Thoracic aorta (tissue), 2 donors: ENCODE data around the gene VWA3A. TPM values are rescaled to one million over a fixed set of nuclear protein-coding genes. Genes with fewer than 3 reads are reported as not detected.

Source experiments
- ATAC-seq: fragments of 150-250 bp; one replicate; pipeline ENCODE4 v1.8.0; 2017; ENCODE audit warnings: low read depth; ENCODE audit not compliant: insufficient number of reproducible peaks, low FRiP score
- DNase-seq: peaks from one replicate; pipeline ENCODE4 v3.0.0-alpha.2; 2020; ENCODE audit warnings: low spot score
- H3K27ac ChIP-seq, 2 donors: fragments of 200-600 bp; sonication (generic); 1 replicate in 1 of 2; 2 replicates in 1 of 2; pipeline ENCODE4 v1.5.1; 2016; ENCODE audit warnings: mild to moderate bottlenecking in 2 of 2, moderate library complexity in 2 of 2
- H3K27me3 ChIP-seq: fragments of 200-600 bp; sonication (generic); replicated peaks from 2 replicates; pipeline ENCODE4 v1.6.0; 2016; ENCODE audit warnings: mild to moderate bottlenecking; ENCODE audit not compliant: insufficient read depth
- H3K36me3 ChIP-seq: fragments of 200-600 bp; sonication (generic); one replicate; pipeline ENCODE4 v1.5.1; 2016
- H3K4me1 ChIP-seq, 2 donors: fragments of 200-600 bp; sonication (generic); 1 replicate in 1 of 2; 2 replicates in 1 of 2; pipeline versions ENCODE4 v1.5.1 to v1.6.0; 2016; ENCODE audit warnings: low read depth in 2 of 2, mild to moderate bottlenecking in 1 of 2; ENCODE audit not compliant: control insufficient read depth in 1 of 2
- H3K4me3 ChIP-seq: fragments of 200-600 bp; sonication (generic); 2 replicates; pipeline ENCODE4 v1.5.1; 2016; ENCODE audit warnings: mild to moderate bottlenecking
- H3K9me3 ChIP-seq: fragments of 200-600 bp; sonication (generic); 2 replicates; pipeline ENCODE4 v1.5.1; 2016
- total RNA-seq, 2 donors: library from RNA; depleted of rRNA; stranded (reverse); fragments of >200 nt; gene quantifications; one replicate each; pipeline versions ENCODE4 v1.1.0 to v1.2.3, GENCODE V29; 2016
- TF ChIP-seq, protein P1 (sequence below): fragments of 200-600 bp; sonication (generic); IDR thresholded peaks from one replicate; pipeline ENCODE4 v1.5.1; 2019; ENCODE audit warnings: antibody characterized with exemption

Gene VWA3A
- total RNA-seq, 2 donors from 2014 or later = 2.3 TPM; not detected in 1

DNA sequence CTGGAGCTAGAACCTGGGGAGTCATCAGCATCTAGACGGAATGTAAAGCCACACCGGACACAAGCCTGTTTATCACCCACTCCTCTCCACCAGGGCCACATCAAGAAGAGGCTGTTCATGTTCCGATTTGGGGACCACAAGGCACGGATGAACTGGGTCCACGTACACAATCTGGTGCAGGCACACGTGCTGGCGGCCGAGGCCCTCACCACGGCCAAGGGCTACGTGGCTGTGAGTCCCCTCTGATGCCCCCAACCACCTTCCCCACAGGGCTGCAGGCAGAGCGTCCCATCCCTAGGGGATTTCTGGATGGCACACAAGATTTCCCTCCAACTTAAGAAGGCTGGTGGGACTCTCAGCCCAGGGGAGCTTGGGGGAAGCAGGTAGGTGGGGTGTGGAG, 89.1 kb downstream of the VWA3A start:
- TF ChIP-seq, protein P1, sequence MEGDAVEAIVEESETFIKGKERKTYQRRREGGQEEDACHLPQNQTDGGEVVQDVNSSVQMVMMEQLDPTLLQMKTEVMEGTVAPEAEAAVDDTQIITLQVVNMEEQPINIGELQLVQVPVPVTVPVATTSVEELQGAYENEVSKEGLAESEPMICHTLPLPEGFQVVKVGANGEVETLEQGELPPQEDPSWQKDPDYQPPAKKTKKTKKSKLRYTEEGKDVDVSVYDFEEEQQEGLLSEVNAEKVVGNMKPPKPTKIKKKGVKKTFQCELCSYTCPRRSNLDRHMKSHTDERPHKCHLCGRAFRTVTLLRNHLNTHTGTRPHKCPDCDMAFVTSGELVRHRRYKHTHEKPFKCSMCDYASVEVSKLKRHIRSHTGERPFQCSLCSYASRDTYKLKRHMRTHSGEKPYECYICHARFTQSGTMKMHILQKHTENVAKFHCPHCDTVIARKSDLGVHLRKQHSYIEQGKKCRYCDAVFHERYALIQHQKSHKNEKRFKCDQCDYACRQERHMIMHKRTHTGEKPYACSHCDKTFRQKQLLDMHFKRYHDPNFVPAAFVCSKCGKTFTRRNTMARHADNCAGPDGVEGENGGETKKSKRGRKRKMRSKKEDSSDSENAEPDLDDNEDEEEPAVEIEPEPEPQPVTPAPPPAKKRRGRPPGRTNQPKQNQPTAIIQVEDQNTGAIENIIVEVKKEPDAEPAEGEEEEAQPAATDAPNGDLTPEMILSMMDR = no peak
- Histone ChIP-seq H3K36me3 (no peaks in the 10 kb centered on the region), H3K4me1 (no peaks in the 10 kb centered on the region), H3K27me3 (no peaks in the 10 kb centered on the region), H3K27ac (no peak overlapping the region), H3K4me3 (no peak overlapping the region), H3K9me3 (no peaks in the 10 kb centered on the region)
- no peak for DNase-seq
- no peak for ATAC-seq

DNA sequence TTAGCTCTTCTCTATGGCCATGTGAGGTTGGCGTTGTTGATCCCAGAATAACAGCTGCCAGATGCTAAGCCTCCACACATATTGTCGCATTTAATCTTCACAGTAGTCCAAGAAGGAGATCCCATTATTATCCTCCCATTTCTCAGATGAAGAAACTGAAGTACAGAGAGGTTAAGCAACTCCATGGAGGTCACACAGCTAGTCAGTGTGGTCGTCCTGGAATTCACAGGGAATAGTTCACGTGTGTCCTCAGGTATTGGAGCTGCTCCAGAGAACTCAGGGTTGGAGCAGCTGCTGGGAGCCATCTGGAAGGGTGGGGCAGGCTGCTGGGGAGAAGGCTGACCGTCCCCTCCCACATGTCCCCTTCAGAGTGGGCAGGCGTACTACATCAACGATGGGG, 89.5 kb downstream of the VWA3A start:
- no peak for ATAC-seq
- Histone ChIP-seq H3K36me3 (no peaks in the 10 kb centered on the region), H3K4me3 (no peak overlapping the region), H3K27ac (no peak overlapping the region), H3K4me1 (no peaks in the 10 kb centered on the region), H3K9me3 (no peaks in the 10 kb centered on the region), H3K27me3 (no peaks in the 10 kb centered on the region)
- TF ChIP-seq, protein P1 = no peak
- no peak for DNase-seq

DNA sequence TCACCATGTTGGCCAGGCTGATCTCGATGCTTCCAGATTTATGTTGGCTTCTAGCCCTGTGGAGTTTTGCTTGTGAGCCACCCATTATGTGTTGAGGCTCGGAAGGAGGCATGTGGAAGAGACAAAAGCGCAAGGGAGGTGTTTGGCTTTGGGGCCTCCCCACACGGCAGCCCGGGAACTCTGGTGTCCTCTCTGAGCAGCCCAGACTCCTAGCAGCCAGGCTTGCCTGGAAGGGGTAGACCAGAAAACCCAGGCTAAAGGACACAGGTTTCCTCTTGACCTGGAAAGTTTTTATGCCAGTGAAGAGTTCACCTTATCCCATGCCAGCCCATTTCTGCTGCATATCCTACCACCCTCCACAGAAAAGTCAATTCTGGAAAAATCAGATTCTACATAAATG, 91.0 kb downstream of the VWA3A start:
- TF ChIP-seq, protein P1 = no peak
- Histone ChIP-seq H3K9me3 (no peaks in the 10 kb centered on the region), H3K27ac (no peak overlapping the region), H3K27me3 (no peaks in the 10 kb centered on the region), H3K4me1 (peaks cover 0 to under 1% of the 10 kb centered on the region in 2 donors), H3K36me3 (no peaks in the 10 kb centered on the region), H3K4me3 (no peak overlapping the region)
- no peak for ATAC-seq
- DNase-seq = no peak

DNA sequence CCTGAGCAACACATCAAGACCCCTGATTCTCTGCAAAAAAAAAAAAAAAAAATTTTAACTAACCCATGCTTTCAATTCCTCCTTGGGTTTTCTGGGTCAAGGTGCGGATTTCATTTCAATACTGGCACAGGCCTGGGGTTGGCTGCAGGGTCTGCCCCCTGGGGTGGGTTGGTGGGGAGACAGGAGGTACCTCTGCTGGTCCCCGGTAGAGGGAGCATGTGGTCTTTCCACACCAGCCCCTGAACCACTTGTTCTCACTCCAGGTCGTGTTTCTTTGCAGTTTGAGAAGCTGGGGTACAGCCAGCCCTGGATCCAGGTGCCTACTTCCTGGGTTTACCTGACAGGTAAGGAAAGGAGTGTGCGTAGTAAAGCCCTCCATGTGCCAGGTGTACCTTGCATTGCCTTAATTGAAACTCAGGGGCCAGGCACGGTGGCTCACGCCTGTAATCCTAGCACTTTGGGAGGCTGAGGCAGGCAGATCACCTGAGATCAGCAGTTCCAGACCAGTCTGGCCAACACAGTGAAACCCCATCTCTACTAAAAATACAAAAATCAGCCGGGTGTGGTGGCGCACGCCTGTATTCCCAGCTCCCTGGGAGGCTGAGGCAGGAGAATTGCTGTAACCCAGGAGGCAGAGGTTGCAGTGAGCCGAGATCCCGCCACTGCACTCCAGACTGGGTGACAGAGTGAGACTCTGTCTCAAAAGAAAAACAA, 91.7 kb downstream of the VWA3A start:
- Histone ChIP-seq H3K4me1 (peaks cover 1 to 7% of the 10 kb centered on the region in 2 donors), H3K36me3 (no peaks in the 10 kb centered on the region), H3K9me3 (no peaks in the 10 kb centered on the region), H3K27ac (no peak overlapping the region), H3K27me3 (no peaks in the 10 kb centered on the region), H3K4me3 (no peak overlapping the region)
- TF ChIP-seq, protein P1 = no peak
- ATAC-seq = no peak
- DNase-seq = no peak

DNA sequence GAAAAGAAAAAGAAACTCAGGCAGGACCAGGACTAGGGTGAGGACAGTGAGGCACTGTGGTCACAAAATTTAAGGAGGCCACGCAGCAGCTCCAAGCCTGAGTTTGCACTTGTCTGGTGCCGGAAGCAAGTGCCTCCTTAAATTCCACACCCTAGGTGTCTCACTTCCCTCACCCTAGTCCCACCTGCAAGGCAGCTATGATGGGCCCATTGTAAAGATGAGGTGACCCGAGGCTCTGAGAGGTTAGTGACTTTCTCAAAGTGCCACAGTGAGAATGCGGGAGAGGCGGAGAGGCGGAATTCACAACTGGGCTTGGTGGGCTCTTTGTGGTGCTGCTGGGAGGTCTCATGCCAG, 92.3 kb downstream of the VWA3A start:
- Histone ChIP-seq H3K27ac (no peak overlapping the region), H3K4me1 (peaks cover 7 to 13% of the 10 kb centered on the region in 2 donors), H3K36me3 (no peaks in the 10 kb centered on the region), H3K4me3 (no peak overlapping the region), H3K27me3 (no peaks in the 10 kb centered on the region), H3K9me3 (no peaks in the 10 kb centered on the region)
- TF ChIP-seq, protein P1 = no peak
- ATAC-seq = no peak
- DNase-seq = no peak
